ENCODE measurements around the gene ZNF341. TPM values are rescaled to one million over a fixed set of nuclear protein-coding genes. Genes with fewer than 3 reads are reported as not detected.
A peak's percentile ranks its signal among the peaks of the same experiment; 100 is the strongest.

ZNF341 gene
- total and polyA plus RNA-seq, 9 of the 15 experiments (the other 6 are each of a cell fraction or from before 2014, with no cell fraction given) = 0.08 to 2.6 (median 1.0) TPM

DNA sequence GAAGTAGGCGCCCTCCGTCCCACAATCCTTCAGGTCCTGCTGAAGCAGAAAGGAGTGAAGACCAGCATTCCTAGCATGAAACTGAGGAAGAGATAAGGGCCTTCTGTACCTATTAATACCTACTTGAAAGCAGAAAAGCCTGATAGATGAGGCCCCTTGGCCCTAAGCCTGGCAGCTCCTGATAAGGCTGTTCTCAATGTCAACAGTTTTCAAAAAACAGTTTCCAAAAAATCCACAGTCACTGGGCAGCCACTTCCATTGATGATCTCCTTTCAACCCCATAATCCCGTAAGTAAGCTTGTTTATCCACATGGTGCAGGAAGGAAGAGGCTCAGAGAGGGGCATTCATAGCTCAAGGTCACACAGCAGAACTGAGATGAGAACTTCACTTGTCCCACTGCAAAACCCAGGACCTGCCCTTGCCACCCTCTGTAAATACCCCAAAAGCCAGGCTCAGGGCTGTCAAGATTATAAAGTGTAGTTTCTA, 42.8 kb upstream of the ZNF341 start (continued):
- TF ChIP-seq NFRKB (IDR thresholded peaks at IDR 0.05; ENCODE audit: low read depth) = no peak
- TF ChIP-seq RBM22 (IDR thresholded peaks at IDR 0.05; ENCODE audit: low read depth, low read length, poor library complexity, severe bottlenecking) = no peak
- no peak for TF ChIP-seq MCM2 (IDR thresholded peaks at IDR 0.05; ENCODE audit: low read depth)
- peak; percentile 96 for TF ChIP-seq ARID1B (IDR thresholded peaks at IDR 0.05)
- no peak for TF ChIP-seq USF1 (CRISPR knock-in tag; IDR thresholded peaks at IDR 0.05)
- TF ChIP-seq ZNF589 (CRISPR knock-in tag; IDR thresholded peaks at IDR 0.05; ENCODE audit: low read depth) = no peak
- TF ChIP-seq PURB (CRISPR knock-in tag; IDR thresholded peaks at IDR 0.05; ENCODE audit: low read depth) = no peak
- peak; percentile 96 for TF ChIP-seq LEF1 (IDR thresholded peaks at IDR 0.05)
- TF ChIP-seq FOXO4 (CRISPR knock-in tag; IDR thresholded peaks at IDR 0.05) = no peak
- TF ChIP-seq HNRNPL (IDR thresholded peaks at IDR 0.05; ENCODE audit: low read depth, low read length) = no peak
- TF ChIP-seq, protein P1, sequence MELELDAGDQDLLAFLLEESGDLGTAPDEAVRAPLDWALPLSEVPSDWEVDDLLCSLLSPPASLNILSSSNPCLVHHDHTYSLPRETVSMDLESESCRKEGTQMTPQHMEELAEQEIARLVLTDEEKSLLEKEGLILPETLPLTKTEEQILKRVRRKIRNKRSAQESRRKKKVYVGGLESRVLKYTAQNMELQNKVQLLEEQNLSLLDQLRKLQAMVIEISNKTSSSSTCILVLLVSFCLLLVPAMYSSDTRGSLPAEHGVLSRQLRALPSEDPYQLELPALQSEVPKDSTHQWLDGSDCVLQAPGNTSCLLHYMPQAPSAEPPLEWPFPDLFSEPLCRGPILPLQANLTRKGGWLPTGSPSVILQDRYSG (tag; conservative IDR thresholded peaks at IDR 0.05; ENCODE audit: low read depth) = no peak
- no peak for TF ChIP-seq RBM34 (IDR thresholded peaks at IDR 0.05; ENCODE audit: borderline replicate concordance, insufficient read depth, low read length)
- TF ChIP-seq HNRNPK (IDR thresholded peaks at IDR 0.05; ENCODE audit: low read depth, low read length, poor library complexity, severe bottlenecking) = no peak
- no peak for TF ChIP-seq CBX2 (IDR thresholded peaks at IDR 0.05; ENCODE audit: insufficient read depth, low read length, poor library complexity, severe bottlenecking)
- peak; percentile 92 for TF ChIP-seq CCNT2 (IDR thresholded peaks at IDR 0.05; ENCODE audit: borderline replicate concordance, extremely low read depth, insufficient read length, low read depth, low read length)
- no peak for TF ChIP-seq ZNF212 (CRISPR knock-in tag; IDR thresholded peaks at IDR 0.05)
- no peak for TF ChIP-seq FUS (optimal IDR thresholded peaks at IDR 0.05; ENCODE audit: low read depth, low read length)
- peak; percentile 91 for TF ChIP-seq DPF2 (IDR thresholded peaks at IDR 0.05)
- peak in 1 of 2 experiments; percentile 75; a peak in 1 of 4 replicates for TF ChIP-seq ZNF639 (CRISPR knock-in tag; conservative IDR thresholded peaks at IDR 0.05 in 1 of 2, IDR thresholded peaks at IDR 0.05 in 1 of 2)
- no peak for TF ChIP-seq ZNF764 (CRISPR knock-in tag; IDR thresholded peaks at IDR 0.05; ENCODE audit: low read depth)
- no peak for TF ChIP-seq SIN3A (IDR thresholded peaks at IDR 0.05; ENCODE audit: borderline replicate concordance in 2 of 2, control insufficient read depth in 1 of 2, low read depth in 2 of 2, low read length in 2 of 2)
- no peak for TF ChIP-seq GTF2F1 (IDR thresholded peaks at IDR 0.05; ENCODE audit: low read depth, low read length)
- peak; percentile 95 for TF ChIP-seq EP300 (IDR thresholded peaks at IDR 0.05; ENCODE audit: low read length)

All from K562 (cell line).